Ammon's horn (tissue), 1 donor: ENCODE data around the gene PLSCR2.
"Not testable (repeated sequence)": the region's sequence is repeated elsewhere in the genome, so short reads cannot be mapped to it uniquely, and the experiment has no call there.

ENCODE experiments used
- DNase-seq: peaks from one replicate; pipeline ENCODE4 v3.0.0-alpha.2; 2016; ENCODE audit warnings: low spot score

Gene PLSCR2

GRCh38 chr3:146469150-146470017 lies at the start of gene PLSCR2:
Gene PLSCR2 (minus strand): TSS chr3:146469561. CDS start chr3:146459904, 9,657 bp downstream.
- DNase-seq, result peak; percentile 33

- DNase-seq, result no peak
Measured at GRCh38 chr3:146517684-146518435, 48.5 kb upstream of the PLSCR2 start.

GRCh38 chr3:146513386-146514051 lies 44.2 kb upstream of the PLSCR2 start:
- no peak for DNase-seq

GRCh38 chr3:146511402-146512134 lies 42.2 kb upstream of the PLSCR2 start:
- no peak for DNase-seq

- no peak for DNase-seq
Measured at GRCh38 chr3:146507331-146508120, 38.2 kb upstream of the PLSCR2 start.

- no peak for DNase-seq
Measured at GRCh38 chr3:146505516-146505915, 36.2 kb upstream of the PLSCR2 start.

GRCh38 chr3:146504498-146505197 lies 35.3 kb upstream of the PLSCR2 start:
- no peak for DNase-seq

- DNase-seq, result no peak
Measured at GRCh38 chr3:146503461-146504202, 34.3 kb upstream of the PLSCR2 start.

- DNase-seq, result no peak
Measured at GRCh38 chr3:146502887-146503460, 33.6 kb upstream of the PLSCR2 start.

- DNase-seq, result no peak
Measured at GRCh38 chr3:146501752-146502151, 32.4 kb upstream of the PLSCR2 start.

- no peak for DNase-seq
Measured at GRCh38 chr3:146499701-146500100, 30.3 kb upstream of the PLSCR2 start.

GRCh38 chr3:146498002-146498736 lies 28.8 kb upstream of the PLSCR2 start:
- no peak for DNase-seq

GRCh38 chr3:146497145-146497843 lies 27.9 kb upstream of the PLSCR2 start:
- DNase-seq, result not testable (repeated sequence)

- DNase-seq, result no peak
Measured at GRCh38 chr3:146496726-146497125, 27.4 kb upstream of the PLSCR2 start.

- DNase-seq, result no peak
Measured at GRCh38 chr3:146496251-146496650, 26.9 kb upstream of the PLSCR2 start.

- DNase-seq, result no peak
Measured at GRCh38 chr3:146493761-146494160, 24.4 kb upstream of the PLSCR2 start.

- no peak for DNase-seq
Measured at GRCh38 chr3:146493221-146493620, 23.9 kb upstream of the PLSCR2 start.

- no peak for DNase-seq
Measured at GRCh38 chr3:146491303-146491702, 21.9 kb upstream of the PLSCR2 start.
